Activated CD4-positive, alpha-beta T cell treated with anti-CD3 and anti-CD28 coated beads, Interleukin-10, Interleukin-2, amounts not matched to agents 100 ng/mL and 50 ng/mL, durations not matched to agents 16 hours and 8 hours (primary cell): ENCODE measurements around the gene ZBTB11.
"Not testable (repeated sequence)": the region's sequence is repeated elsewhere in the genome, so short reads cannot be mapped to it uniquely, and the experiment has no call there.

Source experiments
- DNase-seq: peaks from one replicate; pipeline ENCODE4 v3.0.0-alpha.2; 2020

Gene ZBTB11

DNA sequence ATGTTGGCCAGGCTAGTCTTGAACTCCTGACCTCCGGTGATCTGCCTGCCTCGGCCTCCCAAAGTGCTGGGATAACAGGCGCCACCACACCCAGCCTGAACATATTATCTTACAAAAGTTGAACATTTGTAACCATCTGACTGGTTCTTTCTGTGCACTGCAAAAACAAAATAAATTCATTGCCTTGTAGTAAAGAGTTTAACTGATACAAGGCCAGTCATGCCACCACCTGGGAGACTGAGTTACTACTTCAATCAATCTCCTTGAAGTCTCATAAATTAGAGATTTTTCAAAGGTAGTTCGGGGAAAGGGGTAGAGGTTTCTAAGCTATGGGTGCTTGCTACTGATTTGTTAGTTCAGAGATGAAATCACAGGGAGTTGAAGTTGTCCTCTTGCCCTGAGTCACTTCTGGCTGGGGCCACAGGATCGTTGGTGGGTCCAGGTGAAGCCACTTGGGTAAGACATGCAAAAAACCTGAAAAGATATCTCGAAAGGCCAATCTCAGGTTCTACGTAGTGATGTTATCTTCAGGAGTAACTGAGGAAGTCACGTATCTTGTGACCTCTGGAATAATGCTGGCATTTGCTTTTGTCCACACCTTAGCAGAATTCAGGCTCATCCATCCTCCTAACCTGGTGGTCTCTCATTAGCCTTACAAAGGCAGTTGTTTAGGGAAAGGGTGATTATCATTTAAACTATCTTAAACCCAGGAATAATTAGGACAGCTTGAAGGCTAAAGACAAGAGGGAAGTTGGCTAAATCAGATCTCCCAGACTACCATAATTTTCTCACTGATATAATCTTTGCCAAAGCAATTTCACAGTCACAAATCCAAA lies 33.7 kb downstream of the ZBTB11 start:
- peak; percentile 1 for DNase-seq

DNA sequence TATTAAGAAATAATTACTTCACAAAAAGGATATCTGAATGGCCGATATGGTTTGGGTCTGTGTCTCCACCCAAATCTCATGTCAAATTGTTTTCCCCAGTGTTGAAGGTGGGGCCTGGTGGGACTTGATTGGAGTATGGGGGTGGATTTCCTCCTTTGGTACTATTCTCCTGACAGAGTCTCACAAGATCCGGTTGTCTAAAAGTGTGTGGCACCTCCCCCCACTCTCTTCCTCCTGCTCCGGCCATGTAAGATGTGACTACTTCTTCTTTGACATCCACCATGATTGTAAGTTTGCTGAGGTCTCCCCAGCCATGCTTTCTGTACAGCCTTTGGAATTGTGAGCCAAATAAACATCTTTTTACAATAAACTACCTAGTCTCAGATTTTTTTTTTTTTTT lies 34.5 kb downstream of the ZBTB11 start:
- no peak for DNase-seq

DNA sequence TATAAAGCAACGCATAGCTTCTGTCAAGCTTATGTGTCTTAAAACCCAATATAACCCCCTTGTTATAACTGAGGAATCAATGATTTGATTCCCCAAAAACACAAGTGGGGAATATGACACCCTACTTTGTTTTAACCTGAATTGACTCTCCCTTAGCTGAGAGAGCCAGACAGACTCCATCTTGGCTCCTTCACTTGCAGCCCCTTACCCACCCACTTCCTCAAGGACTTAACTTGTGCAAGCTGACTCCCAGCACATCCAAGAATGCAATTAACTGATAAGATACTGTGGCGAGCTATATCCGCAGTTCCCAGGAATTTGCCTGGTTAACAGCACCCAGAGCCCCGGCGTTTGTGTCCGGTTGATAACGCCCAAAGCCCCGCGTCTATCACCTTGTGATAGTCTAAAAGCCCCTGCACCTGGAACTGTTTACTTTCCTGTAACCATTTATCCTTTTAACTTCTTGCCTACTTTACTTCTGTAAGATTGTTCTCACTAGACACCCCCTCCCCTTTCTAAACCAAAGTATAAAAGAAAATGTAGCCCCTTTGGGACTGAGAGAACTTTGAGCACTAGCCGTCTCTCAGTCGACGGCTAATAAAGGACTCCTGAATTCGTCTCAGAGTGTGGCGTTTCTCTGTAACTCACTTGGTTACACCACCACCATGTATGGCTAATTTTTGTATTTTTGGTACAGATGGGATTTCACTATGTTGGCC lies 35.4 kb downstream of the ZBTB11 start:
- not testable (repeated sequence) for DNase-seq

DNA sequence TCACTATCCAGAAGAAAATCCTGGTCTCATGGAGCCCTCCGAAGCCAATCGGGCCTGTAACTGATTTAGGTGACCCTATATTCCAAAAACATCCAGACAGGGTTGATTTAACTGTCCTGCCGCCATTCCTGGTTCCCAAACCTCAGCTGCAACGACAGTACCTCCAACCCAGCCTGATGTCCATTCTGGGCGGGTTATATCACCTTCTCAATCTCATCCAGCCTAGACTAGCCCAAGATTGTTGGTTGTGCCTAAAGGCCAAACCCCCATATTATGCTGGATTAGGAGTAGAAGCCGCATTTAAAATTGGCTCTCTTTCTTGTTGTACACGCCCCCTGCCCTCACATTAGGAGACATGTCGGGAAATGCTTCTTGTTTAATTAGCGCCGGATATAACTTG lies 36.7 kb downstream of the ZBTB11 start:
- no peak for DNase-seq

DNA sequence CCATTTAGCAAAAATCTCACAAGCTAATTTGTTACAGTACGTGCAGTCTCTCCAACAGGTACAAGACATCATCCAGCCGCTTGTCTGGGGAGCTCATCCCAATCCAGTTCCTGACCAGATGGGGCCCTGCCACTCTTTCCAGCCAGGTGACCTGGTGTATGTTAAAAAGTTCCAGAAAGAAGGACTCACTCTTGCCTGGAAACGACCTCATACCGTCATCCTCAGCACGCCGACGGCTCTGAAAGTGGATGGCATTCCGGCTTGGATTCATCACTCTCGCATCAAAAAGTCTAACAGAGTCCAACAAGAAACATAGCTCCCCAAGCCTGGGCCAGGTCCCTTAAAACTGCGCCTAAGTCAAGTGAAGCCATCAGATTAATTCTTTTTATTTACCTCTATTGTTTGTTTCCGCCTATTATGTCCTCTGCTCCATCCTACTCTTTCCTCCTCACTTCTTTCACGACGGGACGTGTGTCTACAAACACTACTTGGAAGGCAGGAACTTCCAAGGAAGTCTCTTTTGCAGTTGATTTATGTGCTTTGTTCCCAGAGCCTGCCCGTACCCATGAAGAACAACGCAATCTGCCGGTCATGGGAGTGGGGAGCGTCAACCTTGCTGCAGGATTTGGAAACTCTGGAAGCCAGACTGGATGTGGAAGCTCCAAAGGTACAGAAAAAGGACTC lies 37.5 kb downstream of the ZBTB11 start:
- DNase-seq = no peak

DNA sequence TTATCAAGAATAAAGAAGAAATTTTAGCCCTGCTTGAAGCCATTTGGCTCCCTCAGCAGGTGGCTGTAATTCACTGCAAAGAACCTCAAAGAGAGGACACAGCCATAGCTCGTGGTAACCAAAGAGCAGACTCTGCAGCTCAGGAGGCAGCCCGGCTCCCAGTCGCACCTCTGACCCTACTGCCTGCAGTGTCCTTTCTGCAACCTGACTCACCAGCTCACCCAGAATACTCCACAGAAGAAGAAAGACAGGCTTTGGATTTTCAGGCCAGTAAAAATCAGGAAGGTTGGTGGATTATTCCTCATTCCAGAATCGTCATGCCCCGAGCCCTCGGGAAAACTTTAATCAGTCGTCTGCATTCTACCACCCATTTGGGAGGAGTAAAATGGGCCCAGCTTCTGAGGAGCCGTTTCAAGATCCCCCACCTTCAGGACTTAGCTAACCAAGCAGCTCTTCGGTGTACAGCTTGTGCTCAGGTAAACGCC lies 38.6 kb downstream of the ZBTB11 start:
- DNase-seq = peak; percentile 4

DNA sequence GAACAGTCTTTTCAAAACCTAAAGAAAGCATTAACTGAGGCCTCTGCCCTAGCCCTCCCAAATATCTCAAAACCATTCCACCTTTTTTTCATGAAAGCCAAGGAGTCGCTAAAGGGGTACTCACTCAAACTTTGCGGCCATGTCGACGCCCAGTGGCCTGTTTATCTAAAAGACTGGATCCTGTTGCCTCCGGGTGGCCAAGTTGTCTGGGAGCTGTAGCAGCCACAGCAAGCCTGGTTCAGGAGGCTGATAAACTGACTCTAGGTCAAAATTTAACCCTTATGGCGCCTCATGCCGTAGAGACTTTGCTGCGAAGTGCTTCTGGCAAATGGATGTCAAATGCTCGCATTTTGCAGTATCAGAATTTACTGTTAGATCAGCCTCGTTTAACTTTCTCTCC lies 39.5 kb downstream of the ZBTB11 start:
- DNase-seq = no peak

DNA sequence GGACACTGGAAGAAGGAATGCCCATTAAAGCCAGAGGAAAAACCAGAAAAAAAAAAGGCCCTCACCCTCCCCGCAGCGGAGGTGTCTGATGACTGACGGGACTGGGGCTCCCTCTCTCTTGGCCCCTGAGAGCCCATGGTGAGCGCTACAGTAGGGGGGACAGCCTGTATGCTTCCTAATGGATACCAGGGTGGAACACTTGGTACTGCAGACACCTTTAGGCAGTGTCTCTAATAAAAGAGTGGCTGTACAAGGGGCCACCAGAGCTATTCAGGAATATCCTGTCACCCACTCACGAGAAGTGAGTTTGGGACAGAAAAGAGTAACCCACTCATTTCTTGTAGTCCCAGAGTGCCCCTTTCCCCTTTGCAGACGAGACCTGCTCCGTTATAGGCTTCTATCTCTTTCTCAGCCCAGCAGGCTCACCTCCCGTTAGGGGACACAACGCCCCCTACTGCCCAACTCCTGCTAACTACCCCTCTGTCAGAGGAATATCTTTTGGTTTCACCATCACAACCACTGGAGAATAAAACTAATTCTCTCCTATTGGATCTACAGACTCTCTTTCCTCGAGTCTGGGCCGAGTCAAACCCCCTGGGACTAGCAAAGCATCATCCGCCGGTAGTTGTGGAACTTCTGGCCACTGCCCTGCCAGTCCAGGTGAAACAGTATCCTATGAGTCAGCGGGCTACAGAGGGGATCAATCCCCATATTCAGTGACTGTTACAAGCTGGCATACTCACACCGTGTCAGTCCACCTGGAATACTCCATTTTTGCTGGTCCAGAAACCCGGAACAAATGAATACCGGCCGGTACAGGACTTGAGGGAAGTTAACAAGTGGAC lies 40.8 kb downstream of the ZBTB11 start:
- peak; percentile 75 for DNase-seq

DNA sequence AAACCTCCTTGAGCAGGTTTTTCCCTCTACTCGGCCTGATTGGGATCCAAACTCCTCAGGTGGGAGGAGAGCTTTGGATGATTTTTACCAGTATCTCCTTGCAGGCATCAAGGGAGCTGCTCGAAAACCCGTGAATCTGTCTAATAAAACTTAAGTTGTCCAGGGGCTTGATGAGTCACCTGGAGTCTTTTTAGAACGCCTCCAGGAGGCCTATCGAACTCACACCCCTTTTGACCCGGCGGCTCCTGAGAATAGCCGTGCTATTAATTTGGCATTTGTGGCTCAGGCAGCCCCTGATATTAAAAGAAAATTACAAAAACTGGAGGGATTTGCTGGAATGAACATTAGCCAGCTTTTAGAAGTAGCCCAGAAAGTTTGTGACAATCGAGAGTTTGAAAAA lies 41.6 kb downstream of the ZBTB11 start:
- no peak for DNase-seq

DNA sequence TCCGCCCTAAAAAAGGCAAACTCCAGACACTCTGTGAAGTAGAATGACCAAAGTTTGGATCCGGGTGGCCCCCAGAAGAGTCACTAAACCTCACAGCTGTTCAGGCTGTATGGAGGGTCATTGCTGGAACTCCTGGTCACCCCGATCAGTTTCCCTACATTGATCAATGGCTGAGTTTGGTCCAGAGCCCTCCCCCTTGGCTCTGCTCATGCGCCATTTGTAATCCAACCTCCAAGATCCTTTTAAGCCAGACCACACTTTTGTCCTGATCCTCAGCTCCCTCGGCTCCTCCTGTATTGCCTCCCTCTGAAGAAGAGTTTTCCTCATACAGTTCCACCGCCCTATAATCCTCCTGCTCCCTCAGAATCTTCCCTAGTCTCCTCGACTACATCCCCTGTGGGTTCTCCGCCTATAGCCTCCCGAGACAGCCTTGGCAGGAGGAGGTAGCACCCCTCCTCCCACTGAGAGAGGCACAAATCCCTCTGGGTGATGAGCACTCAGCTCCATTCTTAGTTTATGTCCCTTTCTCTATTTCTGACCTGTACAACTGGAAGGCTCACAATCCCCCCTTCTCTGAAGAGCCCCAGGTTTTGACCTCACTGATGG lies 42.2 kb downstream of the ZBTB11 start:
- DNase-seq = no peak

DNA sequence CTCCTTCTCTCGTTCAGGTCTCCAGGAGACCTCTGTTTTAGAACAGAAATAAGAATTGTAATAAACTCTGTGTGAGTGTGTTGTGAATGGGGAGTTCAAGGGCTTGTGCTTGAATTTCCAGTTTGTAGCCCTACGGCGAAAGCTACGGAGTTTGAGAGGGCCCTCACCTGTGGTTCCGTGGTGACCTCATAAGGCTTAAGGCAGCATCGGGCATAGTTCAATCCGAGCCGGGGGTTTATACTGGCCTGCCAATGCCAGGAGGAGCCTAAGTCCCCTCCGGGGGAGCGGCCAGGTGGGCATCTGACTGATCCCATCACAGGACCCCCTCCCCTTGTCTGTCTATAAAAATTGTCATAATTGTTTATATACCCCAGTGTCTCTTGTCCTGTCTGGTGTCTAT lies 43.7 kb downstream of the ZBTB11 start:
- no peak for DNase-seq

DNA sequence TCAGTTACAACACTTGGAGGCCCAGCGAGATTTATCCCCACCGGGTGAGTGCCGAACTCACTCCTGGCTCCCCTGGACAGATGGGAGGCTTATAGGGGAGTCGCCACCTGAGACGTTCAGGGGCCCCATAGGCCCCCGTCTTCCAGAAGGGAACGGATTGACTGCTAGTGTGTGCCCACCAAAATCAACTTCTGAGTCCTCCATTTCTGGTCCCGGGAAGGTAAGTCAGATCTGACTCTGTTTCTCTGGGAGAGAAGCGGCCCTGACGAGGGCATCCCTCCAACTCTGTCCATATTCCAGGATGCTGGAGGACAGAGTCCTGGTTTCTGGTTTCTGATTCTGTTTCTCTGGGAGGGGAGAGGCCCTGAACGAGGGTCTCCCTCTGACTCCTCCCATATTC lies 44.3 kb downstream of the ZBTB11 start:
- DNase-seq = no peak

DNA sequence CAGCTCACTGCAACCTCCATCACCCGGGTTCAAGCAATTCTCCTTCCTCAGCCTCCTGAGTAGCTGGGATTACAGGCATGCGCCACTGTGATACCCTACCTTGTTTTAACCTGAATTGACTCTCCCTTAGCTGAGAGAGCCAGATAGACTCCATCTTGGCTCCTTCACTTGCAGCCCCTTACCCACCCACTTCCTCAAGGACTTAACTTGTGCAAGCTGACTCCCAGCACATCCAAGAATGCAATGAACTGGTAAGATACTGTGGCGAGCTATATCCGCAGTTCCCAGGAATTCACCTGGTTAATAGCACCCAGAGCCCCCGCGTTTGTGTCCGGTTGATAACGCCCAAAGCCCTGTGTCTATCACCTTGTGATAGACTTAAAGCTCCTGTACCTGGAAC lies 45.0 kb downstream of the ZBTB11 start:
- not testable (repeated sequence) for DNase-seq

DNA sequence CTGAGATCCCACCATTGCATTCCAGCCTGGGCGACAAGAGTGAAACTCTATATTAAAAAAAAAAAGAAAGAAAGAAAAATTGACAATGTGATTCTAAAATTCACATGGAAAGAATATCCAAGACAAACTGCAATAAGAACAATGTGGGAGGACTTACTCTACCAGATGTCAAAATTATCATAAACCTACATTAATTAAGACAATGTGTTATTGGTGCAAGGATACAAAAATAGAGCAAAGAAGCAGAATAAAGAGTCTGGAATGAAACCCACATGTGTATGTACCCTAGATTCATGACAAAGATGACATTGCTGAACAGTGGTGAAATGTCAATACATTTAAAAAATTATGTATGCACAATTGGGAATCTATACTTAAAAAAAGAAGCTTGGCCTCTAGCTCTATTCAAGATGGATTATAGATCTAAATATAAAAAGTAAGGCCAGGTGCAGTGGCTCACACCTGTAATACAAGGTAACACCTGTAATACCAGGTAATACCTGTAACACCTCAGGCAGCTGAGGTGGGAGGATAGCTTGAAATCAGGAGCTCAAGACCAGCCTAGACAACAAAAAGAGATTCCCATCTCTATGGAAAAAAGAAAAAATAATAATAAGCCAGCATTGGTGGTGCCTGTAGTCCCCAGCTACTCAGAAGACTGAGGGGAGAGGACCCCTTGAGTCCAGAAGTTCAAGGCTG lies 45.7 kb downstream of the ZBTB11 start:
- no peak for DNase-seq

DNA sequence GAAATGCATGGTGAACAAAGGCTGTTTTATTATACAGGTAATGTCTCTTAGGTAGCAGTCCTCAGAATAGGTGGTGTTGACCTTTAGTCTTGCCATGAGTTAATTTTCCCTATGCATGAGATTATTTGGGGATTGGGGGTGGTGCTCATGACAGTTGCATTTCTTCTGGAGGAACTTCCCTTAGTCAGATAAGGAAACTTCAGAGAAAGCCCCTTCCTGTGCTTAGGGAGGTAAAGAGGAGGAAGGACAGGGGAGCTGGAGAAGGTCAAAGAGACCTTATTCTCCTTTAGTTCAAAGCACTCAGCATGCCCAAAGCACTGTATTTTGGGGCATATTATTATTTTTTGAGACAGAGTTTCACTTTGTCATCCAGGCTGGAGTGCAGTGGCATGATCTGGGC lies 47.7 kb downstream of the ZBTB11 start:
- no peak for DNase-seq

DNA sequence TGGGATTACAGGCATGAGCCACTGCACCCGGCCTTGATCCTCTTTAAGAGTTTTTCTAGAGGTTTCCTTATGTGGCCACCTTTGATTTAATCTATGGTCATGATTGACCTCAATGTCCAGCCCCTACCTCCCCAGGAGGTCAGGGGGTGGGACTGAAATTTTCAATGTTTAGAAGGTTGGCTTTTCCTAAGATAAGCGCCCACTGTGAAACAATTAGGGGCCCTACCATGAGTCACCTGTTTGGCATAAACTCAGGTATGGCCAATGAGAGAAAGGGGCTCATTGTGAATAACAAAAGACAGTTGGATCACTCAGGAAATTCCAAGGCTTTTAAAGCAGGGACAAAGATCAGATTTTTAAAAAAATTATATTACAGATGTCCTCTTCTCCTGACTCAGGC lies 51.1 kb downstream of the ZBTB11 start:
- DNase-seq = no peak

DNA sequence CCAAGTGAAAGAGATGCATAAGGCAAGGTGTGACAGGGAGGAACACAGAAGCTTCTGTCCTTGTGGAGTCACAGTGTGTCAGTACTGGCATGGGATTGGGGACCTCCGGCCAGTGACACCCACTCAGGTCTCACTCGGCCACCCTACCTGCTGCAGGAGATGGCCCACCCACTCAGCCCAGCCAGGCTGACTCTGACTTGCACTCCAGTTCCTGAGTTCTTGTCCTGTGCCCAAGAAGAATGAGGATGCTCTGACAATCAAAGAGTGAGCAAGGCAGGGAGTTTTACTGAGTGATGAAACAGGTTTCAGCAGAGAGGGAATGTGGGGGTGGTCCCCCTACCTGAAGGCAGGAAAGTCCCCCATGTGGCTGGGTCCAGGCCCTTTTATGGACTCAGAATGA lies 52.1 kb downstream of the ZBTB11 start:
- no peak for DNase-seq

DNA sequence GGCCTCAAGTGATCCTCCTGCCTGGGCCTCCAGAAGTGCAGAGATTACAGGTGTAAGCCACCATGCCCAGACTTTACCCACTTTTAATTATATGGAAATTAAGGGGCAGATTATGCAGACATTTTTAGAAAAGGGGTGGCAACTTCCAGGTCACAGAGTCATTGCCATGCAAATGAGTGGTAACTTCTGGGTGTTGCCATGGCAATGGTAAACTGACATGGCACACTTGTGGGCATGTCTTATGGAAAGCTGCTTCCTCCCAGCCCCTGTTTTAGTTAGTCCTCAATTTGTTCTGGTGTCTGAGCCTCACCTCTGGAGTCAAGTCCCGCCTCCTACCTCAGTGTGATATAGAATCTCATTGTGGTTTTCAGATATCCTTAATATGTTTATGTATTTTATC lies 53.3 kb downstream of the ZBTB11 start:
- DNase-seq = no peak

DNA sequence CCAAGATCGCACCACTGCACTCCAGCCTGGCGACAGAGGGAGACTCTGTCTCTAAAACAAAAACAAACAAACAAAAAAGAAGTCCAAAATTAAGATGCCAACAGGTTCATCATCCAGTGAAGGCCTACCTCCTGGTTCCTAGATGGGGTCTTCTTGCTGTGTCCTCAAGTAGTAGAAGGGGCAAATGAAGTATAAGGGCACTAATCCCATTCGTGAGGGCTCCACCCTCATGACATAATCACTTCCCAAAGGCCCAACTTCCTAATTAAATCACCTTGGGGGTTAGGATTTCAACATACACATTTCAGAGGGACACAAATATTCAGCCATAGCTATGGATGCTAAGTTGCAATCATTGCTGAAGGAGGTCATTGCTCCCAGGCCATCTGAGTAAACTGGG lies 57.2 kb downstream of the ZBTB11 start:
- no peak for DNase-seq

DNA sequence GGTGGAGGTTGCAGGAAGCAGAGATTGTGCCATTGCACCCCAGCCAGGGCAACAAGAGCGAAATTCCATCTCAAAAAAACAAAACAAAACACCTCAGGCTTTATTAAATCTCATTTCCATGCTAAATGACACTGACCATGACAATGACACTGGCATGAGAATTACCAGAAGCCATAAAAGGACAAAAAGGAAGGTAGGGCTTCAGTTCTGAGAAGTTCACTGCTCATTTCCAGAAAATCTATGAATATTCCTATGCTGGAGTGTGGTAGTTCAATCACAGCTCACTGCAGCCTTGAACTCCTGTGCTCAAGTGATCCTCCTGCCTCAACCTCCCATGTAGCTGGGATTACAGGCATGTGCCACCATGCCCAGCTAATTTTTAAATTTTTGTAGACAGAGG lies 58.2 kb downstream of the ZBTB11 start:
- DNase-seq = no peak

DNA sequence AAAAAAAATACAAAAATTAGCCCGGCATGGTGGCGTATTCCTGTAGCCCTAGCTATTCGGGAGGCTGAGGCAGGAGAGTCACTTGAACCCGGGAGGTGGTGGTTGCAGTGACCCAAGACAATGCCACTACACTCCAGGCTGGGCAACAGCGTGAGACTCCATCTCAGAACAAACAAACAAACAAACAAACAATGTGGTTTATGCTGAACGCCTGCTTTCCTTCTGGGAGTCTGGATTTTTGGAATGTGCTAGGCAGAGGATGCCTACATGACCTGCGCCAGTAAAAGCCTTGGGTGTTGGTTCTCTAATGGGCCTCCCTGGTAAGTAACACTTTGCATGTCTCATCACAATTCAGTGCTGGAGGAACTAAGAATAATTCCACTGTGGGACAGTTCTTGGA lies 59.5 kb downstream of the ZBTB11 start:
- DNase-seq = no peak

DNA sequence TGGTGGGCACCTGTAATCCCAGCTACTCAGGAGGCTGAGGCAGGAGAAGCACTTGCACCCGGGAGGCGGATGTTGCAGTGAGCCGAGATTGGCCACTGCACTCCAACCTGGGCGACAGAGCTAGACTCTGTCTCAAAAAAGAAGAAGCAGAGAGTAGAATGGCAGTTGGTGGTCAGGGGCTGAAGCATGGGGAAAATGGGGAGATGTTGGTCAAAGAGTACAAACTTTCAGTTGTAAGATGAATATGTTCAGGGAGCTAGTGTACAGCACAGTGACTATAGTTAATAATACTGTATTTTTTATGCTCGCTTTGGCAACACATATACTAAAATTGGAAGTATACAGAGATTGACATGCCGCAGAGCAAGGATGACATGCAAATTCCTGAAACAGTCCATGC lies 61.4 kb downstream of the ZBTB11 start:
- DNase-seq = no peak
